Neural cell (in vitro differentiated cells): ENCODE results near the gene ADGRF1.

Experiments
- CTCF ChIP-seq: fragments of 450-650 bp; IDR thresholded peaks from 2 replicates; pipeline ENCODE4 v1.5.1; 2014; ENCODE audit warnings: antibody characterized with exemption, mild to moderate bottlenecking, moderate library complexity; ENCODE audit not compliant: poor library complexity, severe bottlenecking
- EP300 ChIP-seq: fragments of 450-650 bp; conservative IDR thresholded peaks from 2 replicates; pipeline ENCODE4 v1.6.1; 2014; ENCODE audit warnings: antibody characterized with exemption, mild to moderate bottlenecking, moderate library complexity; ENCODE audit not compliant: poor library complexity, severe bottlenecking
- EZH2 ChIP-seq: fragments of 200-600, 300-800 bp; shearing (Covaris generic), sonication (generic); IDR thresholded peaks from 2 replicates; pipeline ENCODE4 v1.6.1; 2014; ENCODE audit warnings: antibody characterized with exemption, low read length, borderline replicate concordance, mild to moderate bottlenecking; ENCODE audit not compliant: insufficient read depth, poor library complexity, severe bottlenecking
- POLR2AphosphoS5 ChIP-seq: IDR thresholded peaks from 2 replicates; pipeline ENCODE4 v1.6.1; 2012
- RAD21 ChIP-seq: fragments of 450-650 bp; conservative IDR thresholded peaks from 2 replicates; pipeline ENCODE4 v1.6.1; 2014; ENCODE audit warnings: antibody characterized with exemption, mild to moderate bottlenecking, moderate library complexity
- REST ChIP-seq: IDR thresholded peaks from 2 replicates; pipeline ENCODE4 v1.6.1; 2012; ENCODE audit warnings: borderline replicate concordance
- SMC3 ChIP-seq: fragments of 450-650 bp; conservative IDR thresholded peaks from 2 replicates; pipeline ENCODE4 v1.6.1; 2014; ENCODE audit warnings: antibody characterized with exemption, mild to moderate bottlenecking, moderate library complexity; ENCODE audit not compliant: poor library complexity

GRCh38 chr6:47083586-47084047 is 41.5 kb upstream of the ADGRF1 start:
- no peak for TF ChIP-seq CTCF
- TF ChIP-seq EP300, result no peak
- no peak for TF ChIP-seq POLR2AphosphoS5
- TF ChIP-seq EZH2, result no peak
- no peak for TF ChIP-seq REST
- no peak for TF ChIP-seq SMC3
- no peak for TF ChIP-seq RAD21
